ENCODE results near the gene CYP11A1.

Gene CYP11A1

DNA sequence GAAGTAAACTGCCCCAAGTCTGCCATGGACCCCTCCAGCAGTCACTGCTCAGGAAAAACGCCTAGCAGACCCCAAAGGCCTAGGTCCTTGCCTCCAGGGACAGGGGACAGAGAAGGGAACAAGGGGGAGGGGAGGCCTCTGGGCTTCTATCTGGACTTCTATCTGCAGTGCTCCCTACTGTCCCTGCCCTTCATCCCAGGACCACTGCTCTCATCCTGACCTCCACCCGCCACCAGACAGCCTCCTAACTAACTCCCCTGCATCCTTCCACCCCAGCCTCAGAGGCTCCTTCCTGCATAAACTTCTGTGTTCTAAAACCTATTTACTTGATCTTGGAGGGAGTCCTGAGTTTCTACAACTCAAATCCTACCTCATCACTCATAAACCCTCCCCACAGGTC is 40.9 kb upstream of the CYP11A1 start:
- Histone ChIP-seq H3K36me3 (ENCODE audit: insufficient read depth, low read length) (no peaks in the 10 kb centered on the region), H3K27ac (ENCODE audit: low read depth, low read length) (no peak overlapping the region)

DNA sequence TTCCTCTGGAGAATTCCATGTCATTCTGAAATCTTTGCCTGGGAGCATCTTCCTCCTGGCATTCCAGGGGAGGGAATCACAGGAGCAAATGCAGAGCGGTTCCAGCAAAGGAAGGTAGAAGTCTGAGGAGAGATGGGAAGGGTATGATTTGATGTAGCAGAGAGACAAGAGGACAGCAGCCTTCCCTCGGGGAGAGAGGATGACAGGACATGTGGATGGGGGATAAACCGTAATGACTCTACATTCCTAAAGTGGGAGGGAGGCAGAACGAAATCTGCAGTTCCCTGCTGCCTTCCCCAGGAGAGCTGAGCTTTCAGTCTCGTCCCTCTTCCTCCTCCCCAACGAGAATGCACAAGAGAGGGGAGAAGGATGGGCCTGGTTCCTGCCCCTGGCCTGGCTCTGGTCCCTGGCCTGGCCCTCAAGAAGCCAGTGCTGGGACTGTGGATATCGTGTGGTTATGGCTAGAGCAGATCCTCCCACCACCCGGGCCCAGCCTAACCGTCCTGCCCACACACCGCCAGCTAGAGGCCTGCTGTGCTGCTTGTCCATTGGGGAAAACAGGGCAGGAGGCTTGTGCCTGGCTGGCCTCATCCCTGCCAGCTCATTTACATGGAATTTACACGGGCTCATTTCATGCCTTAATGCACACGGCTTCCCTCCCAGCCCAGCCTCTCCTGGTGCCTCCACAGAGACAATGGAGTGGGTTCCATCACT is 39.7 kb upstream of the CYP11A1 start:
- H3K9ac ChIP-seq (ENCODE audit: low read length): no peak overlapping the region
- no peaks in the 10 kb centered on the region for H3K4me1 ChIP-seq (ENCODE audit: insufficient read depth, low read length)
- no peak overlapping the region for H3K27ac ChIP-seq (ENCODE audit: low read depth, low read length)
- H3K9me3 ChIP-seq (ENCODE audit: low read length): no peaks in the 10 kb centered on the region
- no peaks in the 10 kb centered on the region for H3K36me3 ChIP-seq (ENCODE audit: insufficient read depth, low read length)
- no peak overlapping the region for H3K4me3 ChIP-seq (ENCODE audit: low read depth in 1 of 2, low read length in 2 of 2)
- H3K27me3 ChIP-seq (ENCODE audit: control insufficient read depth in 1 of 2, insufficient read depth in 2 of 2, low read length in 2 of 2): peaks cover 0 to 5% of the 10 kb centered on the region in 2 donors

More for the DNA sequence above, 40.9 kb upstream of the CYP11A1 start:
- Histone ChIP-seq H3K9me3 (ENCODE audit: low read length) (no peaks in the 10 kb centered on the region), H3K4me3 (ENCODE audit: low read depth in 1 of 2, low read length in 2 of 2) (no peak overlapping the region), H3K9ac (ENCODE audit: low read length) (no peak overlapping the region), H3K27me3 (ENCODE audit: control insufficient read depth in 1 of 2, insufficient read depth in 2 of 2, low read length in 2 of 2) (no peaks in the 10 kb centered on the region), H3K4me1 (ENCODE audit: insufficient read depth, low read length) (no peaks in the 10 kb centered on the region)

- Histone ChIP-seq H3K9me3 (ENCODE audit: low read length) (no peaks in the 10 kb centered on the region), H3K27me3 (ENCODE audit: control insufficient read depth in 1 of 2, insufficient read depth in 2 of 2, low read length in 2 of 2) (peaks cover 0 to 5% of the 10 kb centered on the region in 2 donors), H3K9ac (ENCODE audit: low read length) (no peak overlapping the region), H3K4me3 (ENCODE audit: low read depth in 1 of 2, low read length in 2 of 2) (no peak overlapping the region), H3K27ac (ENCODE audit: low read depth, low read length) (no peak overlapping the region), H3K36me3 (ENCODE audit: insufficient read depth, low read length) (no peaks in the 10 kb centered on the region), H3K4me1 (ENCODE audit: insufficient read depth, low read length) (no peaks in the 10 kb centered on the region)
These were observed 39.1 kb upstream of the CYP11A1 start for GRCh38 chr15:74406517-74406916.

- no peak overlapping the region for H3K27ac ChIP-seq (ENCODE audit: low read depth, low read length)
- H3K9me3 ChIP-seq (ENCODE audit: low read length): no peaks in the 10 kb centered on the region
- no peaks in the 10 kb centered on the region for H3K4me1 ChIP-seq (ENCODE audit: insufficient read depth, low read length)
- H3K36me3 ChIP-seq (ENCODE audit: insufficient read depth, low read length): no peaks in the 10 kb centered on the region
- H3K4me3 ChIP-seq (ENCODE audit: low read depth in 1 of 2, low read length in 2 of 2): no peak overlapping the region
- no peak overlapping the region for H3K9ac ChIP-seq (ENCODE audit: low read length)
- peaks cover 0 to 11% of the 10 kb centered on the region in 2 donors for H3K27me3 ChIP-seq (ENCODE audit: control insufficient read depth in 1 of 2, insufficient read depth in 2 of 2, low read length in 2 of 2)
These were observed 38.4 kb upstream of the CYP11A1 start for GRCh38 chr15:74405823-74406222.

DNA sequence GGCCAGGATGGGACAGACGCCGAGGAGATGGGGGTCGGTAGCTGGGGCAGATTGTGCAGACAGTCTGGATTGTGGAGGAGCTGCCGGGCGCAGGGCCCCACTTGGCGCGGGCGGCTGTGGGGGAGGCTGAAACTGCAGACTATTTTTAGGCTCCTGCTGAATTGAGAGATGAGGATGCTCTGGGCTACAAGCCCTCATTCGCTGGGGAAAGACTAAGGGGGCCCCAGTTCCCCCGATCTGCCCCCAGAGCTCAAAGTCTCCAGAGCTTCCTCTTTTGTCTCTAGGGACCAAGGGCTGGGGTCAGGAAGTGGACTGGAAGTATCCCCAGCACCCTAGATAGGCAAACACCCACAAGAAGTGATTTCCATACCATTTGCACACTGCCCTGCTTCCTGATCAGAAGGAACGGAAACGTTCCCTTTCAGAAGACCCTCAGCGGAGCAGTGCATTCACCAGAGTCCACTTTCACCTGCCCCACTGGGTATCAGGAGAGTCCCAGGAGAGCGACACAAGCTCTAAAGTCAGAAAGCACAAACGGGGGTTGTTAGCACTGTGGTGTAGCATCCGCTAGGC is 36.6 kb upstream of the CYP11A1 start:
- no peaks in the 10 kb centered on the region for H3K36me3 ChIP-seq (ENCODE audit: insufficient read depth, low read length)
- H3K9me3 ChIP-seq (ENCODE audit: low read length): no peaks in the 10 kb centered on the region
- H3K4me3 ChIP-seq (ENCODE audit: low read depth in 1 of 2, low read length in 2 of 2): no peak overlapping the region
- no peaks in the 10 kb centered on the region for H3K4me1 ChIP-seq (ENCODE audit: insufficient read depth, low read length)
- H3K27ac ChIP-seq (ENCODE audit: low read depth, low read length): no peak overlapping the region
- H3K9ac ChIP-seq (ENCODE audit: low read length): no peak overlapping the region
- peaks cover 0 to 11% of the 10 kb centered on the region in 2 donors for H3K27me3 ChIP-seq (ENCODE audit: control insufficient read depth in 1 of 2, insufficient read depth in 2 of 2, low read length in 2 of 2)

DNA sequence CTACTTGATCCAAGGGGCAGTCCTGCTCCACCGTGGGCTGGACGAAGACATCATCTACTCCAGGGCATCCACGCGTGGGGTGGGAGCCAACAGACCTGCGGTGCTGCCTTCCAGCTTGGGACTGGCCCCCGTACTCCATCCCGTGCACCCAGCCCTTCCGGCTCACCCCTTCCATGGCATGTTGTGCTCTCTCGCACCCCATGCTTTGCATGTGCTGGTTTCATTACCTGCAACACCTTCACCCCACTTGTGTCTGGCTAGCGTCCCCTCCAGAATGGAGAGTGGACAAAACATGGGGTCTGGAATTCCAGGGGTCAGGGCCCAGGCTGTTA is 36.1 kb upstream of the CYP11A1 start:
- no peaks in the 10 kb centered on the region for H3K36me3 ChIP-seq (ENCODE audit: insufficient read depth, low read length)
- no peak overlapping the region for H3K4me3 ChIP-seq (ENCODE audit: low read depth in 1 of 2, low read length in 2 of 2)
- H3K27me3 ChIP-seq (ENCODE audit: control insufficient read depth in 1 of 2, insufficient read depth in 2 of 2, low read length in 2 of 2): peaks cover 0 to 11% of the 10 kb centered on the region in 2 donors
- no peaks in the 10 kb centered on the region for H3K4me1 ChIP-seq (ENCODE audit: insufficient read depth, low read length)
- H3K27ac ChIP-seq (ENCODE audit: low read depth, low read length): no peak overlapping the region
- no peaks in the 10 kb centered on the region for H3K9me3 ChIP-seq (ENCODE audit: low read length)
- no peak overlapping the region for H3K9ac ChIP-seq (ENCODE audit: low read length)

GRCh38 chr15:74402873-74403587 is 35.6 kb upstream of the CYP11A1 start:
- Histone ChIP-seq H3K9me3 (ENCODE audit: low read length) (no peaks in the 10 kb centered on the region), H3K27me3 (ENCODE audit: control insufficient read depth in 1 of 2, insufficient read depth in 2 of 2, low read length in 2 of 2) (peaks cover 0 to 11% of the 10 kb centered on the region in 2 donors), H3K4me3 (ENCODE audit: low read depth in 1 of 2, low read length in 2 of 2) (no peak overlapping the region), H3K27ac (ENCODE audit: low read depth, low read length) (no peak overlapping the region), H3K4me1 (ENCODE audit: insufficient read depth, low read length) (no peaks in the 10 kb centered on the region), H3K9ac (ENCODE audit: low read length) (no peak overlapping the region), H3K36me3 (ENCODE audit: insufficient read depth, low read length) (no peaks in the 10 kb centered on the region)

DNA sequence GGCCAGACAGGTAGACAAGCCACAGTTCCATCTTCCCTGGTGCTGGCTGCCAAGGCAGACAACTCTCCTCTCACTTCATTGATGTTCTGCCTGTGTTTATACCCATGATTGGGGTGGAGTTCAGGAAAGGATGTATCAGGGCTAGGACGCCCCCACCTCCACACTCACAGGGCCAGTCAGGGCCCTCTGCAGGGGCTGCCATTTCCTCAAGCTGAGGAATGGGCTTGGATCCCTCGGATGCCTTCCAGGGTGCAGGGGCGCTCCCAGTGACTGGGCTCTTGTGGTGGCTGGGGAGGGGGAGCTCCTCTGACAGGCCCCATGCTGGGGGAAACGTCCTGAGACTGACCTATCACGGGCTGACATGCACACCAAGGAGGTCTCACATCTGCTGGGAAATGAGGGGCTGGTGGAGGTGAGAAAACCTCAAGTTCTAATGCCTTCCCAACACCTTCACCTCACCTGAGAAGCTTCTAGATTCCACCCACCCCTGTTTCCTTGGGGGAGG is 34.9 kb upstream of the CYP11A1 start:
- H3K4me1 ChIP-seq (ENCODE audit: insufficient read depth, low read length): no peaks in the 10 kb centered on the region
- H3K9me3 ChIP-seq (ENCODE audit: low read length): no peaks in the 10 kb centered on the region
- H3K27ac ChIP-seq (ENCODE audit: low read depth, low read length): no peak overlapping the region
- no peak overlapping the region for H3K4me3 ChIP-seq (ENCODE audit: low read depth in 1 of 2, low read length in 2 of 2)
- H3K36me3 ChIP-seq (ENCODE audit: insufficient read depth, low read length): no peaks in the 10 kb centered on the region
- H3K27me3 ChIP-seq (ENCODE audit: control insufficient read depth in 1 of 2, insufficient read depth in 2 of 2, low read length in 2 of 2): peaks cover 0 to 11% of the 10 kb centered on the region in 2 donors
- no peak overlapping the region for H3K9ac ChIP-seq (ENCODE audit: low read length)

DNA sequence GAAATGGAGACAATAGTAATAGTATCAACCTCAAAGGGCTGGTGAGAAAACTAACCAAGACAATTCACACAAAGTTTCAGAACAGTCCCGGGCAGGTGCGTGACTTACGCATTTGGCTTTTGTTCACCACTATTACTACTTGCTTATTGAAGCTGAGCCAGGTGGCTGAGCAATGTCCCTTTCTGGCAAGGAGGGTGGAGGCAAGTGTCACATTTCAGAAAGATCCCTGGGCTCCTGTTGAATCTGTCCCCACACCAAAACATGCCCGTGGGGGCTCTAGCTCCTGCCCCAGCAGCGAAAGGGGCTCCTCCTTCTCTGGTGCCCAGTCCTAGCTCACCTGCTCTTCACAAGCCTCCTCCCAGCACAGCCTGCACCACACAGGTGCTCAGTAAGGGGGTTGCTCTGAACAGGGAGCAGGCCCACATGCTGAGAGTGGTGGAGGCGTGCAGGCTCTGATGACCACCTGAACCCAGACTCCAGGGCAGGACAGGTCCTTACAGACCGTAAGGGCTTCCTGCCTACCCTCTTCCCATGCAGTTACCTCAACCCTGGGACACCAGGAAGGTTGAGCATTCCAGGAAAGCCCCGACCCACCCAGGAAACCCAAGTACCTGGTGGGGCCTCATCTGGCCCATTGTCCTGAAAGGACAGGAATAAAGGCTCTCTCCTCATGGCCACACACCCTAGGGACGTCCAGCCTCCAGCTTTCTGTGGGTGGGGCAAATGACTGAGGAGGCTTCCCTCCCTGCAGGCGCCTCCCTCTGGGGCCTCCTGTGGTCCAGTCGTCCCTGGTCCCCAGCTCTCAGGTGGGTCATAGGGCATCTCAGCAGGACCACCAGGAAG is 33.7 kb upstream of the CYP11A1 start:
- Histone ChIP-seq H3K27ac (ENCODE audit: low read depth, low read length) (no peak overlapping the region), H3K36me3 (ENCODE audit: insufficient read depth, low read length) (no peaks in the 10 kb centered on the region), H3K9me3 (ENCODE audit: low read length) (no peaks in the 10 kb centered on the region), H3K4me3 (ENCODE audit: low read depth in 1 of 2, low read length in 2 of 2) (no peak overlapping the region), H3K4me1 (ENCODE audit: insufficient read depth, low read length) (no peaks in the 10 kb centered on the region), H3K27me3 (ENCODE audit: control insufficient read depth in 1 of 2, insufficient read depth in 2 of 2, low read length in 2 of 2) (peaks cover 0 to 11% of the 10 kb centered on the region in 2 donors), H3K9ac (ENCODE audit: low read length) (no peak overlapping the region)

DNA sequence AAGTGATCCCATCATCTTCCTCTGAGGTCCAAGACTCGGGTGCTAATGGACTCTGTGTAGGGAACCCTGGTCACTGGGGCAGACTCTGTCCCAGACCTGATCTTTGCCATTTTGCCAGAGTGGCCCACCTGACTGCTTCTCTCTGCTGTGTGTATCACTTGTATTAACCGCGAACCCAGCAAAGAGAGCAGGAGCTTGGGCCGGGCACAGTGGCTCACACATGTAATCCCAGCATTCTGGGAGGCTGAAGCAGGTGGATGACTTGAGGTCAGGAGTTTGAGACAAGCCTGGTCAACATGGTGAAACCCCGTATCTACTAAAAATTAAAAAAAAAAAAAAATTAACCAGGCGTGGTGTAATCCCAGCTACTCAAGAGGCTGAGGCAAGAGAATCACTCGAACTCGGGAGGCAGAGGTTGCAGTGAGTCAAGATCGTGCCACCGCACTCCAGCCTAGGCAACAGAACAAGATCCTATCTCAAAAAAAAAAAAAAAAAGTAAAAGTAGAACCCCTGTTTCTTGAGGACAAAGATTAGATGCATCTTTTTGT is 32.9 kb upstream of the CYP11A1 start:
- Histone ChIP-seq H3K4me1 (ENCODE audit: insufficient read depth, low read length) (no peaks in the 10 kb centered on the region), H3K36me3 (ENCODE audit: insufficient read depth, low read length) (no peaks in the 10 kb centered on the region), H3K27ac (ENCODE audit: low read depth, low read length) (no peak overlapping the region), H3K9ac (ENCODE audit: low read length) (no peak overlapping the region), H3K9me3 (ENCODE audit: low read length) (no peaks in the 10 kb centered on the region), H3K4me3 (ENCODE audit: low read depth in 1 of 2, low read length in 2 of 2) (no peak overlapping the region), H3K27me3 (ENCODE audit: control insufficient read depth in 1 of 2, insufficient read depth in 2 of 2, low read length in 2 of 2) (peaks cover 0 to 11% of the 10 kb centered on the region in 2 donors)

Measured in muscle layer of colon (tissue), 2 donors.